ENCODE results near the gene PTPRT.

DNA sequence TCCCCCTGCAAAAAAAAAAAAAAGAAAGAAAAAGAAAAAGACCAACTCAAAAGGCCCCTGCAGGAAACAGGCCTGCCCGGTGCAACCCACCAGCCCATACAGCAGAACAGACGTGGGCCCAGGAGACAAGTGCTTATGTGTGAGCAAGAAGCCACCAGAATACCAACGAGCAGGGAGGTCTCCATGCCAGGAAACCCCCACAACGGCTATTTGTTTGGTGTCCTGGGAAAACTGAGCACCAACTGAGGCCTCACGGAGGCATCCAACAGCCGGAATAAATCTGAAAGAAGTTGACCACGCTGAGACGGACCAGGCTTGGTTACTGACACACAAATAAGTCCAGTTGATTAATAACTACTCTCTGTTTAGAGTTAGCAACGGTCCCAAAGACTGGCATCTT lies 29.7 kb downstream of the PTPRT start:
- TF ChIP-seq CTCF (IDR thresholded peaks at IDR 0.05; ENCODE audit: low read depth, low read length) = no peak
- no peak for TF ChIP-seq MYC (IDR thresholded peaks at IDR 0.05; ENCODE audit: low read depth, low read length)
- TF ChIP-seq POLR2A (IDR thresholded peaks at IDR 0.05; ENCODE audit: extremely low read depth, insufficient read length) = no peak
- TF ChIP-seq, protein P1, sequence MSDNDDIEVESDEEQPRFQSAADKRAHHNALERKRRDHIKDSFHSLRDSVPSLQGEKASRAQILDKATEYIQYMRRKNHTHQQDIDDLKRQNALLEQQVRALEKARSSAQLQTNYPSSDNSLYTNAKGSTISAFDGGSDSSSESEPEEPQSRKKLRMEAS (IDR thresholded peaks at IDR 0.05; ENCODE audit: low read depth, low read length) = no peak

Data from NB4 (cell line).